HEK293T (cell line): Measurements from ENCODE around the gene HECTD1.

Experiments used
- ARNT ChIP-seq: fragments of 450-650 bp; IDR thresholded peaks from 2 replicates; pipeline ENCODE4 v1.6.1; 2017; ENCODE audit warnings: mild to moderate bottlenecking
- BHLHE40 ChIP-seq: fragments of 450-650 bp; IDR thresholded peaks from 2 replicates; pipeline ENCODE4 v1.6.1; 2016; ENCODE audit warnings: mild to moderate bottlenecking, moderate library complexity, borderline replicate concordance
- CTBP1 ChIP-seq: fragments of 450-650 bp; IDR thresholded peaks from 2 replicates; pipeline ENCODE4 v1.6.1; 2016; ENCODE audit warnings: borderline replicate concordance
- FOXM1 ChIP-seq: fragments of 450-650 bp; IDR thresholded peaks from 2 replicates; pipeline ENCODE4 v1.6.1; 2017; ENCODE audit warnings: mild to moderate bottlenecking, borderline replicate concordance
- L3MBTL2 ChIP-seq: fragments of 450-650 bp; conservative IDR thresholded peaks from 2 replicates; pipeline ENCODE4 v1.6.1; 2016; ENCODE audit warnings: mild to moderate bottlenecking
- TARDBP ChIP-seq: fragments of 450-650 bp; IDR thresholded peaks from 2 replicates; pipeline ENCODE4 v1.6.1; 2016
- TF ChIP-seq, protein P1 (sequence below): fragments of 450-650 bp; IDR thresholded peaks from 2 replicates; pipeline ENCODE4 v1.6.1; 2016

DNA sequence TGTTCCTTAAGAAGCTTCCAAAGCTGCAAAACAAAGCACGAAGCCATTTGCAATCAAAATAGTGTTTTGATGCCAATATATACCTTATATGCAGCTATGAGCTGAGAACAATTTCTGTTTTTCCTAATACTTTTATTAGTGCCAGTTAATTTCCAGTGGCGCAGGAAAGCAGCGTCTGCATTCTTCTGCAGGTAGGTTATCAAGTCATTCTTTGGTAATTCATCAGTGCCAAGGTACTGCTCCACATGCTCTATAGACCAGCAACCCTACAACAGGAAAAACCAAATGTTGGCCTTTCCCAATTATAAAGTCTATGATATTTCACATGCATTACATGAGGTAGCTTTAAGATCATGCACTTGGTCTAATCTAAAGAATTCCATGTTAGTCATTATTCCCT is 93.8 kb downstream of the HECTD1 start:
- no peak for TF ChIP-seq TARDBP
- no peak for TF ChIP-seq BHLHE40
- TF ChIP-seq, protein P1, sequence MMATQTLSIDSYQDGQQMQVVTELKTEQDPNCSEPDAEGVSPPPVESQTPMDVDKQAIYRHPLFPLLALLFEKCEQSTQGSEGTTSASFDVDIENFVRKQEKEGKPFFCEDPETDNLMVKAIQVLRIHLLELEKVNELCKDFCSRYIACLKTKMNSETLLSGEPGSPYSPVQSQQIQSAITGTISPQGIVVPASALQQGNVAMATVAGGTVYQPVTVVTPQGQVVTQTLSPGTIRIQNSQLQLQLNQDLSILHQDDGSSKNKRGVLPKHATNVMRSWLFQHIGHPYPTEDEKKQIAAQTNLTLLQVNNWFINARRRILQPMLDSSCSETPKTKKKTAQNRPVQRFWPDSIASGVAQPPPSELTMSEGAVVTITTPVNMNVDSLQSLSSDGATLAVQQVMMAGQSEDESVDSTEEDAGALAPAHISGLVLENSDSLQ, result no peak
- TF ChIP-seq L3MBTL2, result no peak
- no peak for TF ChIP-seq FOXM1
- no peak for TF ChIP-seq CTBP1
- TF ChIP-seq ARNT, result no peak
